Vagina (tissue), 2 donors: ENCODE results near the gene EBF4. TPM values are rescaled to one million over a fixed set of nuclear protein-coding genes. Genes with fewer than 3 reads are reported as not detected.

Experiments
- DNase-seq, 2 donors: peaks; one replicate each; pipeline ENCODE4 v3.0.0-alpha.2; 2017; ENCODE audit errors: extremely low spot score in 2 of 2
- H3K27ac ChIP-seq: fragments of 200-600 bp; sonication (generic); one replicate; pipeline ENCODE4 v1.5.1; 2019
- H3K27me3 ChIP-seq: fragments of 200-600 bp; sonication (generic); one replicate; pipeline ENCODE4 v1.5.1; 2019
- H3K36me3 ChIP-seq, 2 donors: fragments of 200-600 bp; sonication (generic); one replicate each; pipeline ENCODE4 v1.5.1; 2017 to 2019
- H3K4me1 ChIP-seq: fragments of 200-600 bp; sonication (generic); one replicate; pipeline ENCODE4 v1.5.1; 2019
- H3K4me3 ChIP-seq, 2 donors: fragments of 200-600 bp; sonication (generic); 1 replicate in 1 of 2; 2 replicates in 1 of 2; pipeline ENCODE4 v1.5.1; 2016 to 2019
- H3K9me3 ChIP-seq: fragments of 200-600 bp; sonication (generic); one replicate; pipeline ENCODE4 v1.5.1; 2019
- POLR2A ChIP-seq, 2 donors: fragments of 450-650 bp; IDR thresholded peaks; one replicate each; pipeline ENCODE4 v1.6.1; 2017; ENCODE audit warnings: antibody characterized with exemption in 2 of 2, mild to moderate bottlenecking in 2 of 2, moderate library complexity in 2 of 2
- POLR2AphosphoS5 ChIP-seq, 2 donors: sonication (generic); formaldehyde crosslinking; IDR thresholded peaks; one replicate each; pipeline ENCODE4 v1.9.0; 2017; ENCODE audit warnings: antibody characterized with exemption in 2 of 2, mild to moderate bottlenecking in 2 of 2, low read depth in 1 of 2; ENCODE audit not compliant: insufficient read depth in 1 of 2
- intact Hi-C: fragments of 100-400 bp; cut with DNase I; formaldehyde crosslinking; loops from one replicate; pipeline ENCODE4 v1.15.1; 2023
- total RNA-seq: library from RNA; depleted of rRNA; stranded (reverse); fragments of >200 nt; gene quantifications from one replicate; pipeline ENCODE4 v1.2.3, GENCODE V29; 2016
- TF ChIP-seq, protein P1 (sequence below), 3 experiments: fragments of 450-650 bp in 2 of 3; fragments of 200-600 bp in 1 of 3; sonication (generic) in 1 of 3; IDR thresholded peaks; one replicate each; pipeline ENCODE4 v1.5.1; 2017 to 2019; ENCODE audit warnings: antibody characterized with exemption in 3 of 3, mild to moderate bottlenecking in 2 of 3, moderate library complexity in 2 of 3

Gene EBF4
- total RNA-seq, 1 donor from 2014 or later: 23.1 TPM

DNA sequence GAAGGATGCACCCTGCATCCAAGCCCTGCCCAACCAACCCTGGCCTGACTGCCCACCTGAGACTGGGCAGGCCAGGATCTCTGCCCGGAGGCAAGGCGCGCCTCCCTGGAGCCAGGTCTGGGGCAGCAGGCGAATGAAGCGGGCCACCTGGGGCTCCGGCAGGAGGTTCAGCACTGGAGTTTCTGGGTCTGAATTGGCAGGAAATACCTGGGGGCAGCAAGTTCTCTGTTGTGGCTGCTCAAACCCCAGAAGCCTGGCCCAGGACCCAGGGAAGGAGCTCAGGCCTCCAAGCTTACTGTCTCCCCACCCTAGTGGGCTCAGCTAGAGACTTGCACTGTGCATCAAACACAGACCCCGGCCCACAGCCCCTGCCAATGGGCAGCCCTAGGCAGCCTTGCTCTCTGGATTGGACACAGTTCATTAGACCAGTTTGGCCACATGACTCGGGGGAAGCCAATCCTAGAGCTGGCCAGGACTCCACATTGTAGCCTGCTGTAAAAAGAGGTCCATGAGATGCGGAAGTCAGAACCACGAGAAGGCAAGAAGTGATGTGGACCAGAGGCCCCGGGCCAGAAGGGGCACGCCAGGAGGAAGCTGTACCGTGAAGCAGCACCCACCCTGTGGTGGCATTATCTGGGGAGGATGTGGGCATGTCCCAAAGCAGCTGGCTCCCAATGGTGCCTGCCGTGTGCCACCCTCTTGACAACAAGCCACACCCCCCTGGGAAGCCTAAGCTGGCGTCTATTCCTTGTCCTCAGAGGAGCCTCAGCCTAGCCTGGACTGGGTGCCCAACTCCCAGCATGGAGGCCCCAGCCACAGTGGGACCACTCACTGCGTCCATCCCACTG is 104.8 kb downstream of the EBF4 start:
- Histone ChIP-seq H3K9me3 (no peaks in the 10 kb centered on the region), H3K27me3 (no peaks in the 10 kb centered on the region), H3K4me3 (no peak overlapping the region), H3K27ac (no peak overlapping the region), H3K4me1 (peaks cover 30% of the 10 kb centered on the region), H3K36me3 (no peaks in the 10 kb centered on the region)
- no peak for TF ChIP-seq POLR2AphosphoS5 (IDR thresholded peaks at IDR 0.05; ENCODE audit: insufficient read depth in 1 of 2, low read depth in 1 of 2)
- DNase-seq: no peak
- intact Hi-C loops: no loop called here

DNA sequence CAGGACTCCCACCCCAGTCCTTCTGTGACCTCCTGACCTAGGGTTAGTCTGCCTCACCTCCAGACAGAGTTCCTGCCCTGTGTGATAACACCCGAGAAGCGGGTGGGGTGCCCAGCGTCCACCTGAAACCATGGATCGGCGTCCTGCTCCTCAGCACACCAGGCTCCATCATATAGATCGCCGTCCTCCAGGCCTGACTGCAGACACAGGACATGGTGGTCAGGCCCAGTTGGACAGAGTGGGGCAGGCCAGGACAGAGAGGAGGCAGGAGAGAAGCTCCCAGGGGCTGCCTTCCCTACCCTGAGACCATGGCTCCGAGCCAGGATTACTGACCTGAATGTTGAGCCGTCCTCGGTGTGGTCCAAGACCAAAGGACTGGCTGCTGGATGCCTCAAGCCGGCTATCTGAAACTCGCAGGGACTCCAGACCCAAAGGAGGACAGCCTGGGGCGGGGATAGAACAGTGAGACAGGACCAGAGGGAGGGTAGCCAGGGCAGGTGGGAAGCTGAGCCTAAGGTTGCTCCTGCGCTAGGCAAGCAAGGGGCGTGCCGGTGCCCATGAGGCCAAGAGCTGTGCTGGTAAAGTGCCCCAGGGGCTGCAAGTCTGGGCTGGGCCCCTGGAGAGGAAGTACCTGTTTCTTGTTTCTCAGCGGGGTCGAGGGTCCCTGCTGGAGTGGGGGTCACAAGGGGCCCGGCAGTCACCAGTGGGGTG is 105.7 kb downstream of the EBF4 start:
- intact Hi-C loops: no loop called here
- Histone ChIP-seq H3K27me3 (no peaks in the 10 kb centered on the region), H3K27ac (no peak overlapping the region), H3K9me3 (no peaks in the 10 kb centered on the region), H3K4me3 (no peak overlapping the region), H3K4me1 (peaks cover 30% of the 10 kb centered on the region), H3K36me3 (no peaks in the 10 kb centered on the region)
- no peak for DNase-seq
- TF ChIP-seq POLR2AphosphoS5 (IDR thresholded peaks at IDR 0.05; ENCODE audit: insufficient read depth in 1 of 2, low read depth in 1 of 2) (no peak), POLR2A (IDR thresholded peaks at IDR 0.05) (no peak)
- TF ChIP-seq, protein P1, sequence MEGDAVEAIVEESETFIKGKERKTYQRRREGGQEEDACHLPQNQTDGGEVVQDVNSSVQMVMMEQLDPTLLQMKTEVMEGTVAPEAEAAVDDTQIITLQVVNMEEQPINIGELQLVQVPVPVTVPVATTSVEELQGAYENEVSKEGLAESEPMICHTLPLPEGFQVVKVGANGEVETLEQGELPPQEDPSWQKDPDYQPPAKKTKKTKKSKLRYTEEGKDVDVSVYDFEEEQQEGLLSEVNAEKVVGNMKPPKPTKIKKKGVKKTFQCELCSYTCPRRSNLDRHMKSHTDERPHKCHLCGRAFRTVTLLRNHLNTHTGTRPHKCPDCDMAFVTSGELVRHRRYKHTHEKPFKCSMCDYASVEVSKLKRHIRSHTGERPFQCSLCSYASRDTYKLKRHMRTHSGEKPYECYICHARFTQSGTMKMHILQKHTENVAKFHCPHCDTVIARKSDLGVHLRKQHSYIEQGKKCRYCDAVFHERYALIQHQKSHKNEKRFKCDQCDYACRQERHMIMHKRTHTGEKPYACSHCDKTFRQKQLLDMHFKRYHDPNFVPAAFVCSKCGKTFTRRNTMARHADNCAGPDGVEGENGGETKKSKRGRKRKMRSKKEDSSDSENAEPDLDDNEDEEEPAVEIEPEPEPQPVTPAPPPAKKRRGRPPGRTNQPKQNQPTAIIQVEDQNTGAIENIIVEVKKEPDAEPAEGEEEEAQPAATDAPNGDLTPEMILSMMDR (IDR thresholded peaks at IDR 0.05): no peak

DNA sequence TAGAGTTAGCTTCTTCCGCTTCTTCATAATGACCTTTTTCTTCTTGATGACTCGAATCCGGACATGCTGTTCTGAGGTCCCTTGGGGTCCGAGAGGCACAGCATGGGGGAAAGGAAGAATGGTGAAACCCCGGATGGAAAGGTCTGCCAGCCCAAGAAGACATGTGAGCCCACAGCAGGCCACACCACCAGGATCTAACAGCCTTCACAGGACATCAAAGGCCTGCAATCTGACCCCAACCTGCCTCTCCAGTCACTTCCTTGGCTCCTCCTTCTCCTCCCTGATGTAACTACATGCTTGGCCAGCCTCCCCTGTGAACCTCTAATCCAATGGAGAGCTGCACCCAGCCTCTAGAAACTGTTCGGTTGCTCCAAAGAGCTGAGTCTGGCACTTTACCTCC is 106.2 kb downstream of the EBF4 start:
- H3K36me3 ChIP-seq: no peaks in the 10 kb centered on the region
- H3K9me3 ChIP-seq: no peaks in the 10 kb centered on the region
- peak overlapping the region; percentile 35 for H3K27ac ChIP-seq
- H3K4me1 ChIP-seq: peaks cover 30% of the 10 kb centered on the region
- intact Hi-C loops: no loop called here
- H3K27me3 ChIP-seq: no peaks in the 10 kb centered on the region
- H3K4me3 ChIP-seq: no peak overlapping the region
- TF ChIP-seq POLR2AphosphoS5 (IDR thresholded peaks at IDR 0.05; ENCODE audit: insufficient read depth in 1 of 2, low read depth in 1 of 2) (no peak), POLR2A (IDR thresholded peaks at IDR 0.05) (no peak)
- TF ChIP-seq, protein P1 (IDR thresholded peaks at IDR 0.05): no peak
- no peak for DNase-seq

DNA sequence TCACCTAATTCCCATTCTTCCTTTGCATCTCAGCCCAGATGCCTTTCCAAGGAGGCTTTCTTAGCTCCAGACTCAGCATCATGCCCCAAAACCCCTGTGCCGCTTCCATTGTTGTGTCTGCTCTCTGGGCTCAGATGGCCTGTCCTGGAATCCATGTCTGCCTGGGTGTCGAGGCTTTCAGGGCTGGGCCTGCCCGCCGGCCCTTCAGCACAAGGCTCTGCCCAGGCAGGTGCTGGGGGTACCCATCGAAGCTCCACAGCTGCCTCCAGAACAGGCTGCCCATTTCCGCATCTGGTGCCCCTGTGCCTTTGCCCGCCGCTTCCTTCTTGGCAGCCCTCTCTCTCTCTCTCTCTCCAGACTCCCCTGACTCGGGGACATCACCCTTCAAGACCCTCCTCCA is 106.7 kb downstream of the EBF4 start:
- Histone ChIP-seq H3K27ac (peak overlapping the region; percentile 35), H3K4me1 (peaks cover 30% of the 10 kb centered on the region), H3K4me3 (peak overlapping the region; percentile 48 to 50), H3K36me3 (no peaks in the 10 kb centered on the region), H3K27me3 (no peaks in the 10 kb centered on the region), H3K9me3 (no peaks in the 10 kb centered on the region)
- TF ChIP-seq POLR2AphosphoS5 (IDR thresholded peaks at IDR 0.05; ENCODE audit: insufficient read depth in 1 of 2, low read depth in 1 of 2) (no peak), POLR2A (IDR thresholded peaks at IDR 0.05) (no peak)
- no peak for DNase-seq
- intact Hi-C loops: no loop called here

DNA sequence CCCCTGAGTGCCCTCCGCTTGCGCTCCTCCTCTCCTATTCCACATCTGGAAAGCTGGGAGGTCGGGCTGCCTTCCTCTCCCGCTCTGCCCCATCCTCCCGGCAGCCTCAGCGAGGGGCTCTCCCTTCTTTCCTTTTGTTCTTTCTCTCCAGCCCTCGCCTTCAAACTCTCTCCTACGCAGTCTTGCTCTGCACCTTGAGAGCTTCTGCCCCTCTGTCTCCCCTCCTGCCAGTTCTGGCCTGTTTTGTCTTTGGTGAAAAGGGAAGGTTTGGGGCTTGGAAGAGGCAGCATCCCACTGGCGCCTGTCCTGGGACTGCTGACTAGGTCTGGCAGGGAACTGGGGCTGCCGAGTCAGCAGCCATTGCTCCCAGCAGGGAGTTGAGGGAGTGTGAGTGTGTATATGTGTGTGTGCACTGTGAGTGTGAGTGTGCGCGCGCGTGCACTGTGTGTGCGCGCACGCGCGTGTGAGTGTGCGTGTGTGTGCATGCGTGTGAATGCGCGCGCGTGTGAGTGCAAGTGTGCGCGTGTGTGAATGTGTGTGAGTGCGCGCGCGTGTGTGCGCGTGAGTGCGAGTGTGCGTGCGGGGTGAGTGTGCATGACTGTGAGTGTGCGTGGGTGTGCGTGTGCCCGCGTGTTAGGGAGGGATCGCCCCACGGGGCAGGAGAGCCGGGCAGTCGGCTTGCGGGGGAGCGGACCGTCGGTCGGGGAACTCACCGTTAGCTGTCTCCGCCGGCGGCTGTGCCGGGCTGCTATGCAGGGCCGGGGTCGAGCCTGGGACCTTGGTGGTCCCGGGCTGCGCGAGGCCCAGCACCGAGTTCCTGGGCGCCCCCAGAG is 107.3 kb downstream of the EBF4 start:
- Histone ChIP-seq H3K27me3 (no peaks in the 10 kb centered on the region), H3K4me1 (peaks cover 30% of the 10 kb centered on the region), H3K9me3 (no peaks in the 10 kb centered on the region), H3K36me3 (no peaks in the 10 kb centered on the region), H3K27ac (peak overlapping the region; percentile 35), H3K4me3 (peak overlapping the region; percentile 48 to 50)
- TF ChIP-seq POLR2AphosphoS5 (IDR thresholded peaks at IDR 0.05; ENCODE audit: insufficient read depth in 1 of 2, low read depth in 1 of 2): no peak
- intact Hi-C loops: no loop called here
- DNase-seq: no peak
